Mesenchymal stem cell (in vitro differentiated cells and primary cell): ENCODE data around the gene CNR2.
A peak's percentile ranks its signal among the peaks of the same experiment; 100 is the strongest.
"Not testable (repeated sequence)": the region's sequence is repeated elsewhere in the genome, so short reads cannot be mapped to it uniquely, and the experiment has no call there.

ENCODE experiments used
- DNase-seq: peaks from one replicate; pipeline ENCODE4 v3.0.0-alpha.2; 2013
- H2AFZ ChIP-seq: one replicate; pipeline ENCODE4 v1.6.1; 2013; ENCODE audit warnings: low read depth, mild to moderate bottlenecking, control low read depth, inconsistent platforms, low read length, moderate library complexity
- H2AK5ac ChIP-seq: 2 replicates; pipeline ENCODE4 v1.6.1; 2013; ENCODE audit warnings: low read length, moderate library complexity, mild to moderate bottlenecking, inconsistent platforms; ENCODE audit not compliant: severe bottlenecking
- H2BK120ac ChIP-seq: one replicate; pipeline ENCODE4 v1.6.1; 2013; ENCODE audit warnings: low read depth, mild to moderate bottlenecking, inconsistent platforms, low read length, moderate library complexity
- H2BK12ac ChIP-seq, 2 experiments: one replicate each; pipeline ENCODE4 v1.6.1; 2013; ENCODE audit warnings: inconsistent platforms in 2 of 2, low read length in 2 of 2, mild to moderate bottlenecking in 2 of 2, moderate library complexity in 2 of 2, control low read depth in 1 of 2
- H2BK15ac ChIP-seq: one replicate; pipeline ENCODE4 v1.6.1; 2013; ENCODE audit warnings: mild to moderate bottlenecking, low read depth, inconsistent platforms; ENCODE audit not compliant: poor library complexity, severe bottlenecking
- H2BK5ac ChIP-seq: 2 replicates; pipeline ENCODE4 v1.6.1; 2013; ENCODE audit warnings: low read depth, mild to moderate bottlenecking, low read length, control low read depth, inconsistent platforms; ENCODE audit not compliant: poor library complexity, severe bottlenecking
- H3K14ac ChIP-seq, 2 experiments: one replicate each; pipeline ENCODE4 v1.6.1; 2013; ENCODE audit warnings: inconsistent platforms in 2 of 2, low read length in 2 of 2, control low read depth in 1 of 2, mild to moderate bottlenecking in 1 of 2, moderate library complexity in 1 of 2
- H3K18ac ChIP-seq, 2 experiments: one replicate each; pipeline ENCODE4 v1.6.1; 2013; ENCODE audit warnings: inconsistent platforms in 2 of 2, low read length in 2 of 2, control low read depth in 1 of 2, low read depth in 1 of 2, mild to moderate bottlenecking in 1 of 2
- H3K23ac ChIP-seq, 2 experiments: one replicate each; pipeline ENCODE4 v1.6.1; 2013; ENCODE audit warnings: inconsistent platforms in 2 of 2, low read length in 2 of 2, mild to moderate bottlenecking in 2 of 2, moderate library complexity in 2 of 2, control low read depth in 1 of 2
- H3K27ac ChIP-seq: 2 replicates; pipeline ENCODE4 v1.5.1; 2013; ENCODE audit warnings: mild to moderate bottlenecking, moderate library complexity, low read length, control low read depth, inconsistent platforms; ENCODE audit not compliant: poor library complexity, severe bottlenecking
- H3K27me3 ChIP-seq, 2 experiments: 2 replicates each; pipeline versions ENCODE4 v1.6.1 to v1.7.0; 2013; ENCODE audit warnings: low read length in 2 of 2, mild to moderate bottlenecking in 2 of 2, moderate library complexity in 2 of 2, control low read depth in 1 of 2, inconsistent platforms in 1 of 2; ENCODE audit not compliant: control insufficient read depth in 1 of 2, insufficient read depth in 1 of 2
- H3K36me3 ChIP-seq, 2 experiments: 2 replicates each; pipeline versions ENCODE4 v1.6.1 to v1.7.0; 2013; ENCODE audit warnings: low read length in 2 of 2, control low read depth in 1 of 2, inconsistent platforms in 1 of 2, low read depth in 1 of 2, mild to moderate bottlenecking in 1 of 2; ENCODE audit not compliant: insufficient read depth in 2 of 2, control insufficient read depth in 1 of 2
- H3K4ac ChIP-seq, 2 experiments: one replicate each; pipeline ENCODE4 v1.6.1; 2013; ENCODE audit warnings: inconsistent platforms in 2 of 2, low read length in 2 of 2, mild to moderate bottlenecking in 2 of 2, moderate library complexity in 2 of 2, control low read depth in 1 of 2, low read depth in 1 of 2
- H3K4me1 ChIP-seq: 2 replicates; pipeline ENCODE4 v1.6.1; 2013; ENCODE audit warnings: low read depth, low read length, control low read depth; ENCODE audit not compliant: control insufficient read depth, insufficient read depth
- H3K4me2 ChIP-seq: 2 replicates; pipeline ENCODE4 v1.6.1; 2013; ENCODE audit warnings: low read length, mild to moderate bottlenecking, inconsistent platforms; ENCODE audit not compliant: poor library complexity, severe bottlenecking
- H3K4me3 ChIP-seq, 2 experiments: 2 replicates each; pipeline versions ENCODE4 v1.5.1 to v1.7.0; 2013; ENCODE audit warnings: low read length in 2 of 2, mild to moderate bottlenecking in 2 of 2, control low read depth in 1 of 2, low read depth in 1 of 2; ENCODE audit not compliant: insufficient read depth in 1 of 2
- H3K79me1 ChIP-seq: replicated peaks from 2 replicates; pipeline ENCODE4 v1.6.1; 2013; ENCODE audit warnings: mild to moderate bottlenecking, control low read depth, low read length, inconsistent platforms; ENCODE audit not compliant: poor library complexity, severe bottlenecking
- H3K9ac ChIP-seq: 2 replicates; pipeline ENCODE4 v1.7.0; 2013; ENCODE audit warnings: mild to moderate bottlenecking, low read length, moderate library complexity
- H3K9me3 ChIP-seq: 2 replicates; pipeline ENCODE4 v1.7.0; 2013; ENCODE audit warnings: mild to moderate bottlenecking, low read length; ENCODE audit not compliant: control insufficient read depth
- H4K8ac ChIP-seq: one replicate; pipeline ENCODE4 v1.6.1; 2013; ENCODE audit warnings: inconsistent platforms, mild to moderate bottlenecking, low read length, moderate library complexity
- H4K91ac ChIP-seq: one replicate; pipeline ENCODE4 v1.6.1; 2013; ENCODE audit warnings: mild to moderate bottlenecking, low read length, inconsistent platforms
- WGBS: methylation state at CpG from one replicate; pipeline ENCODE4 v1.1.7; 2013; ENCODE audit warnings: mixed read lengths; 5-methylcytosine and 5-hydroxymethylcytosine counted together

The CNR2 gene

DNA sequence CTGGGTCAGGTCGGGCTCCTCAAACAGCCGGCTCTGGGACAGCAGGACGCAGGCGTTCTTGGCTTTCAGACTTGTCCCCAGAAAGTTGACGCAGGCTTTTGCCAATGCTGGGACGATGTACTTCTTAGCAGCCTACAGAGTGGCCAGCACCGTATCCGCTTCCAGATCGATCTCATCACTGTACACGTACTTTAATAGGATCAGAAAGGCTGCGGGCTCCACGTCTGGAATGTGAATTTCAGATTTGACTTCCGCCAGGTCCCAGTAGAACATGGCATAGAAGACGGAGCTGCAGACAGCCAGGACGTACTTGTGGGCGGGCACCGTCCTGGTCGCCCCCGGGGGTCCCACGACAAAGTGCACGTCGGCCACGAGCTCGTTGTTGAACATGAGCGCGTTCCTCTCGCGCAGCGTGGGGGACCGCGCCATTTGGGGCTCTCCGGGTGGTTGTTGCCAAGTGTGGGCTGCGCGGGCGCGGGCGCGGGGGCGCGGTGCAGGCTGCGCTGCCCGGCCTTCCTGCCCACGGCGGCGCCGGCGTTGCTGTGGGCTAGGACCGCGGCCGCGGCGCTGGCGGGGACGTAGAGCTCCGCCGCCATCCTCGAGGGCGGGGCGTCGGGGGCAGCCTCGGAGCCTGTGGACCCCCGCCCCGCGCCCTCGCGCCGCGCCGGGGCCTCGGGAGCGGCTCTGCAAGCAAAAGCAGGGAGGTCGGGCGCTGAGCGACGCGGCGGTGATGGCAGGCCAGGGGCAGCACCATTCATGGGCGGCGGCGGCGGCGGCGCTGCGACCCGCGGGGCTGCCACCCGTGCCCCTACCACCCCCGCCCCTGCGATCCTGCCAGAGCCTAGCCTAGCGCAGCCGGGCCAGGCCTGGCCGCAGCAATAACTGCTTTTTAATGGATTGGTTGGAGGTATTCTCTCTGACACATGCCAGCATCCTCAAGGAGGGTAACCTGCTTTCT is 10.6 kb downstream of the CNR2 start:
- no peaks in the 10 kb centered on the region for H3K9me3 ChIP-seq
- H3K36me3 ChIP-seq: peaks cover 0 to 3% of the 10 kb centered on the region in 2 experiments
- no peak overlapping the region for H3K9ac ChIP-seq
- no peak overlapping the region for H3K4ac ChIP-seq
- H3K27me3 ChIP-seq: peaks cover 48 to 54% of the 10 kb centered on the region in 2 experiments
- H3K27ac ChIP-seq: no peak overlapping the region
- no peak overlapping the region for H2AK5ac ChIP-seq
- no peak overlapping the region for H3K23ac ChIP-seq
- H2AFZ ChIP-seq: no peak overlapping the region
- H2BK12ac ChIP-seq: no peak overlapping the region
- H3K4me2 ChIP-seq: peak overlapping the region; percentile 86
- H4K8ac ChIP-seq: peak overlapping the region; percentile 69
- H3K79me1 ChIP-seq: no peaks in the 10 kb centered on the region
- no peak overlapping the region for H4K91ac ChIP-seq
- peak overlapping the region in 1 of 2 experiments; percentile 28 for H3K4me3 ChIP-seq
- DNase-seq: no peak
- no peak overlapping the region for H3K14ac ChIP-seq
- no peak overlapping the region for H3K18ac ChIP-seq
- H2BK15ac ChIP-seq: no peak overlapping the region
- WGBS: 25% methylated on average over 66 of the region's 92 CpGs
- H3K4me1 ChIP-seq: peaks cover 8% of the 10 kb centered on the region
- no peak overlapping the region for H2BK120ac ChIP-seq
- H2BK5ac ChIP-seq: no peak overlapping the region

GRCh38 chr1:23900017-23900416 is 13.1 kb downstream of the CNR2 start:
- not testable (repeated sequence) for H2BK15ac ChIP-seq, H3K27ac ChIP-seq, H2BK5ac ChIP-seq, H3K4ac ChIP-seq, H2AFZ ChIP-seq, H3K23ac ChIP-seq, H2BK12ac ChIP-seq, H3K9ac ChIP-seq, DNase-seq, H3K14ac ChIP-seq, H2BK120ac ChIP-seq, H4K8ac ChIP-seq, H3K4me3 ChIP-seq, H4K91ac ChIP-seq, H3K18ac ChIP-seq, H3K4me2 ChIP-seq, H2AK5ac ChIP-seq, H3K79me1 ChIP-seq, H3K36me3 ChIP-seq, H3K4me1 ChIP-seq, H3K9me3 ChIP-seq
- H3K27me3 ChIP-seq: peaks cover 43 to 57% of the 10 kb centered on the region in 2 experiments
- 77% methylated on average over 4 of the region's 8 CpGs for WGBS

- Histone ChIP-seq H3K27me3 (peaks cover 33 to 48% of the 10 kb centered on the region in 2 experiments), H3K14ac (no peak overlapping the region), H3K79me1 (no peaks in the 10 kb centered on the region), H2BK15ac (no peak overlapping the region), H4K91ac (no peak overlapping the region), H2BK120ac (no peak overlapping the region), H3K18ac (no peak overlapping the region), H3K4me3 (no peak overlapping the region), H2BK5ac (no peak overlapping the region), H2BK12ac (no peak overlapping the region), H3K9ac (no peak overlapping the region), H3K9me3 (no peaks in the 10 kb centered on the region), H3K27ac (no peak overlapping the region), H3K36me3 (peaks cover 0 to 3% of the 10 kb centered on the region in 2 experiments), H3K23ac (no peak overlapping the region), H2AK5ac (no peak overlapping the region), H4K8ac (no peak overlapping the region), H3K4ac (no peak overlapping the region), H2AFZ (no peak overlapping the region), H3K4me2 (no peak overlapping the region), H3K4me1 (peaks cover 8% of the 10 kb centered on the region)
- 82% methylated on average over 3 of the region's 3 CpGs for WGBS
- DNase-seq: no peak
These were observed 14.1 kb downstream of the CNR2 start for GRCh38 chr1:23899070-23899469.

- H3K23ac ChIP-seq: no peak overlapping the region
- H2BK120ac ChIP-seq: no peak overlapping the region
- WGBS: 86% methylated on average over 3 of the region's 6 CpGs
- H2BK15ac ChIP-seq: no peak overlapping the region
- no peaks in the 10 kb centered on the region for H3K79me1 ChIP-seq
- no peak overlapping the region for H3K14ac ChIP-seq
- H3K4me2 ChIP-seq: no peak overlapping the region
- no peak overlapping the region for H3K9ac ChIP-seq
- no peak overlapping the region for H4K8ac ChIP-seq
- no peak for DNase-seq
- no peaks in the 10 kb centered on the region for H3K9me3 ChIP-seq
- H3K36me3 ChIP-seq: no peaks in the 10 kb centered on the region
- no peak overlapping the region for H2BK5ac ChIP-seq
- H3K27me3 ChIP-seq: peaks cover 22 to 41% of the 10 kb centered on the region in 2 experiments
- no peak overlapping the region for H3K4ac ChIP-seq
- H3K4me3 ChIP-seq: no peak overlapping the region
- no peak overlapping the region for H2AFZ ChIP-seq
- no peak overlapping the region for H2BK12ac ChIP-seq
- H3K27ac ChIP-seq: no peak overlapping the region
- no peaks in the 10 kb centered on the region for H3K4me1 ChIP-seq
- no peak overlapping the region for H3K18ac ChIP-seq
- no peak overlapping the region for H4K91ac ChIP-seq
- H2AK5ac ChIP-seq: no peak overlapping the region
These were observed 16.1 kb downstream of the CNR2 start for GRCh38 chr1:23897083-23897482.
